ENCODE results near the gene GPR176.

DNA sequence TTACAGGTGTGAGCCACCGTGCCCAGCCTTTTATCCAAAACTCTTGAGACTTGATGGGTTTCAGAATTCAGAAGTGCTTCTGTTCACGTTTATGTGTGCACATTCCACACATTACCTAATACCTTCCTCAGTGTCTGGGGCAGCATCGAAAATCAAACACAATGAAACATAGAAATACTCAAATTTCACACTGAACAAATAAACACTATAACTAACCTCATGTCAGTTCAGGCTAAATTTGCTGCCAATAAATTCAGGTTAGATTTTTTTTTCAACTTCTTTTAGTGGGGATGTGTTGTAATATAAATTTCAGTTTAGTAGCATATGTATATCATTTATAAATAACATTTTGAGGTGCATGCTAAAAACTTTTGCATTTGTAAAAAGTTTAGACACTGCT is 16.6 kb upstream of the GPR176 start:
- TF ChIP-seq, protein P1, sequence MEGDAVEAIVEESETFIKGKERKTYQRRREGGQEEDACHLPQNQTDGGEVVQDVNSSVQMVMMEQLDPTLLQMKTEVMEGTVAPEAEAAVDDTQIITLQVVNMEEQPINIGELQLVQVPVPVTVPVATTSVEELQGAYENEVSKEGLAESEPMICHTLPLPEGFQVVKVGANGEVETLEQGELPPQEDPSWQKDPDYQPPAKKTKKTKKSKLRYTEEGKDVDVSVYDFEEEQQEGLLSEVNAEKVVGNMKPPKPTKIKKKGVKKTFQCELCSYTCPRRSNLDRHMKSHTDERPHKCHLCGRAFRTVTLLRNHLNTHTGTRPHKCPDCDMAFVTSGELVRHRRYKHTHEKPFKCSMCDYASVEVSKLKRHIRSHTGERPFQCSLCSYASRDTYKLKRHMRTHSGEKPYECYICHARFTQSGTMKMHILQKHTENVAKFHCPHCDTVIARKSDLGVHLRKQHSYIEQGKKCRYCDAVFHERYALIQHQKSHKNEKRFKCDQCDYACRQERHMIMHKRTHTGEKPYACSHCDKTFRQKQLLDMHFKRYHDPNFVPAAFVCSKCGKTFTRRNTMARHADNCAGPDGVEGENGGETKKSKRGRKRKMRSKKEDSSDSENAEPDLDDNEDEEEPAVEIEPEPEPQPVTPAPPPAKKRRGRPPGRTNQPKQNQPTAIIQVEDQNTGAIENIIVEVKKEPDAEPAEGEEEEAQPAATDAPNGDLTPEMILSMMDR (conservative IDR thresholded peaks at IDR 0.05) = no peak
- no peak for TF ChIP-seq ZFX (IDR thresholded peaks at IDR 0.05)
